ENCODE results near the gene SORCS2. TPM values are rescaled to one million over a fixed set of nuclear protein-coding genes. Genes with fewer than 3 reads are reported as not detected.

The SORCS2 gene
- total RNA-seq, 1 donor from 2014 or later = 3.1 TPM

DNA sequence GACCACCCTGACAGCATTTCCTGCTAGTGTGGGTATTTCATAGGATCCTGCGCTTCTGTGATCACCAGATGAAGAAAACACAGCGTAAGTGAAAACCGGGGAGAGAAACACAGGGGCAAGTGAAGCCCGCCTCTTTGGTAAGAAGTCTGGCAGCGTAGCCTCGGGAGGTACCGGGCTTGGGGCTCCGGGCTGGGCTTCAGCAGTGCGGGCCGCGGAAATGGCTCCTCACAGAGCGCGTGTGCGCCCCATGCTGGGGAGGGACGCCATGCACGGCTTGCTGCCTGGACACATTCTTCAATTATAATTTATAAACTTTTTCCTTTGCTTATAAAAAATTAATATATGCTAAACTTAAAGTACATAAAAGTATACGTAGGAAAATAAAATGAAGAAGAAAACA is 595.9 kb downstream of the SORCS2 start:
- peaks cover 0 to 23% (median under 1%) of the 10 kb centered on the region in 3 donors for H3K36me3 ChIP-seq (ENCODE audit: control insufficient read depth in 3 of 3, insufficient read depth in 3 of 3, low read length in 3 of 3)
- no peak overlapping the region for H3K9ac ChIP-seq (ENCODE audit: low read depth in 1 of 3, low read length in 3 of 3)
- H3K9me3 ChIP-seq (ENCODE audit: control insufficient read depth in 3 of 3, low read length in 3 of 3) = no peaks in the 10 kb centered on the region
- H3K4me3 ChIP-seq (ENCODE audit: low read length in 3 of 3) = no peak overlapping the region
- H3K4me1 ChIP-seq (ENCODE audit: control insufficient read depth in 3 of 3, insufficient read depth in 3 of 3, low read length in 3 of 3) = peaks cover 6 to 12% (median 11%) of the 10 kb centered on the region in 3 donors
- no peak overlapping the region for H3K27ac ChIP-seq (ENCODE audit: low read depth, low read length)
- no peaks in the 10 kb centered on the region for H3K27me3 ChIP-seq (ENCODE audit: control insufficient read depth in 3 of 3, insufficient read depth in 3 of 3, low read length in 3 of 3)

DNA sequence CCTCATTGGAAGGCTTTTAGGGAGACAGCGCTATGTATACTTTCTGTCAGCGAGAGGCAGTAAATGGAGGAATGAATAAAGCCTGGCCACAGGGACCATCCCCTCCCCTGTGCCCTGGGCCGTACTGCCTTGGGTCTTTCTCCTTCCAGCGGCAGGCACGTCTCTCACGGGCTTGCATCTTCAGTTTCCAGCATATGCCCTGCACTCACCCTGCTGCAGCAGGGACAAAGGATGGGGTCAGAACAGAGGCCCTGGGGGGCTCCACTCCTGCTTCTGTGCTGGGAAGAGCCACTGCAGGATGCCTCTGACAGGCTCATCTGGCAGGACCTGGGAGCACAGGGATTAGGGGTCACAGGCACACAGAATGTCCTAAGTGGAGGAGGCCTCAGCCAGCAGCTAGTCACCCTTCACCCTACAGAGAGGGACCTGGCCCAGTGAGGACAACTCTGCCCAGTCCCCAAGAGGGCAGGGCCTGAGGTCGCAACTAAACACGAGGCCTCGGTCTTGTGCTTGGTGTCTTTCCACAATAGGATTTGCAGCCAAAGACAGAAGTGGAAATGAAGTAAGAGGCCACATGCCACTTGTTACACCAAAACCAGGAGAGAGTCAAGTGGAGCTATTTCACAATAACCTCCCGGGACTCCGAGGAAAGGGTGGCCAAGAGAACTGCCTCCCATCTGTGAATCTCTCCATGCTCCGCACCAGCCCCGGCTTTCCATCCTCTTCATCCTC is 596.5 kb downstream of the SORCS2 start:
- no peaks in the 10 kb centered on the region for H3K27me3 ChIP-seq (ENCODE audit: control insufficient read depth in 3 of 3, insufficient read depth in 3 of 3, low read length in 3 of 3)
- H3K36me3 ChIP-seq (ENCODE audit: control insufficient read depth in 3 of 3, insufficient read depth in 3 of 3, low read length in 3 of 3) = peaks cover 3 to 23% (median 6%) of the 10 kb centered on the region in 3 donors
- H3K9me3 ChIP-seq (ENCODE audit: control insufficient read depth in 3 of 3, low read length in 3 of 3) = no peaks in the 10 kb centered on the region
- H3K4me1 ChIP-seq (ENCODE audit: control insufficient read depth in 3 of 3, insufficient read depth in 3 of 3, low read length in 3 of 3) = peaks cover 6 to 12% (median 11%) of the 10 kb centered on the region in 3 donors
- no peak overlapping the region for H3K4me3 ChIP-seq (ENCODE audit: low read length in 3 of 3)
- H3K9ac ChIP-seq (ENCODE audit: low read depth in 1 of 3, low read length in 3 of 3) = peak overlapping the region in 2 of 3 donors; percentile 21 to 70
- H3K27ac ChIP-seq (ENCODE audit: low read depth, low read length) = peak overlapping the region; percentile 70

DNA sequence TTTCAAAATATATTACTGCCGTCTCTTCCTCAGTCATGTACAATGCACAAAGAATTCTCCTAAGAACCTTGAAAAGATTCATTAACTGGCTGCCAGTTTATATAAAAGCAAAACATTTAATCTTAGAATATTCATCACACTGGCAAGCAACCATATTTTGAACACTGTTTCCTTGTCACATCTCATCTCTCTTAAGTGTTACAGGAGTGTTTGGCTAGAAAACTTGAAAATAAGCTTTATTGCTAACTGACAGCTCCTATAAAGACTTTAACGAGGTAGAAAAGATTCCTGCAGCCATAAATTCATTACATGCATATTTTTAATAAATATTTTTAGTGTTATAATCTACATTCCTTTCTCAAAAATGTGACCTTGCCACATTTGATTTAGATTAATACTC is 597.7 kb downstream of the SORCS2 start:
- H3K9me3 ChIP-seq (ENCODE audit: control insufficient read depth in 3 of 3, low read length in 3 of 3) = no peaks in the 10 kb centered on the region
- no peaks in the 10 kb centered on the region for H3K27me3 ChIP-seq (ENCODE audit: control insufficient read depth in 3 of 3, insufficient read depth in 3 of 3, low read length in 3 of 3)
- H3K4me1 ChIP-seq (ENCODE audit: control insufficient read depth in 3 of 3, insufficient read depth in 3 of 3, low read length in 3 of 3) = peaks cover 6 to 12% (median 11%) of the 10 kb centered on the region in 3 donors
- no peak overlapping the region for H3K4me3 ChIP-seq (ENCODE audit: low read length in 3 of 3)
- peaks cover 5 to 20% (median 8%) of the 10 kb centered on the region in 3 donors for H3K36me3 ChIP-seq (ENCODE audit: control insufficient read depth in 3 of 3, insufficient read depth in 3 of 3, low read length in 3 of 3)
- H3K9ac ChIP-seq (ENCODE audit: low read depth in 1 of 3, low read length in 3 of 3) = no peak overlapping the region
- no peak overlapping the region for H3K27ac ChIP-seq (ENCODE audit: low read depth, low read length)

DNA sequence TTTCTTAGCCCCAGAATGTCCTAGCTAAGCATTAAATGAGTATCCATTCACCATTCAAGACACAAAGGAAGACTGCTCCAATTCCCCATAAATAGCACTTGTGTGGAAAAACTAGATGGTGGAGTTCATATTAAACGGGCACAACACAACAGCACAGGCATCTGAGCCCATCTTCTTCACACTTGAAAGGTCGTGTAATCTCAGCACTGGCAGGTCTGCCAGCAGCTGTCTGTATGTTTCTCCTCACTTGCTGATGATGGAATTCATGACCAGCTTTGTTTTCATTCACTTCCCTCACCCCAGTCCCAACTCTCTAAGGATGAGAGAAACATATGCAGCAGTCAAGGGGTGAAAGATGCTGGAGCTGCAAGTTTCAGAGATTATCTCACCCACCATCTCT is 598.7 kb downstream of the SORCS2 start:
- H3K27me3 ChIP-seq (ENCODE audit: control insufficient read depth in 3 of 3, insufficient read depth in 3 of 3, low read length in 3 of 3) = no peaks in the 10 kb centered on the region
- peaks cover 6 to 12% (median 11%) of the 10 kb centered on the region in 3 donors for H3K4me1 ChIP-seq (ENCODE audit: control insufficient read depth in 3 of 3, insufficient read depth in 3 of 3, low read length in 3 of 3)
- no peak overlapping the region for H3K9ac ChIP-seq (ENCODE audit: low read depth in 1 of 3, low read length in 3 of 3)
- H3K9me3 ChIP-seq (ENCODE audit: control insufficient read depth in 3 of 3, low read length in 3 of 3) = no peaks in the 10 kb centered on the region
- peaks cover 5 to 14% (median 8%) of the 10 kb centered on the region in 3 donors for H3K36me3 ChIP-seq (ENCODE audit: control insufficient read depth in 3 of 3, insufficient read depth in 3 of 3, low read length in 3 of 3)
- no peak overlapping the region for H3K4me3 ChIP-seq (ENCODE audit: low read length in 3 of 3)
- no peak overlapping the region for H3K27ac ChIP-seq (ENCODE audit: low read depth, low read length)

Small RNA genes lying within 50 kb of the gene (small RNA-seq; reads per million reads assigned to genes)
- gene MIR4274 (not detected), gene MIR4798 (not detected)

Other genes with a start within 250 kb of the SORCS2 start
- gene TADA2B, start 149.2 kb upstream of the SORCS2 start, total RNA-seq = 19.3 TPM
- gene GRPEL1, start 124.5 kb upstream of the SORCS2 start, total RNA-seq = 19.3 TPM
- gene PSAPL1, start 242.4 kb downstream of the SORCS2 start, total RNA-seq = not detected

Measured in skeletal muscle tissue (tissue), 5 donors.